Glutamatergic neuron (in vitro differentiated cells): ENCODE measurements around the gene FNDC3B. TPM values are rescaled to one million over a fixed set of nuclear protein-coding genes. Genes with fewer than 3 reads are reported as not detected.

ENCODE experiments used
- DNase-seq: peaks from one replicate; pipeline ENCODE4 v3.0.0; 2022
- H3K27ac Mint-ChIP-seq: one replicate; pipeline ENCODE4 v1.8.0; 2020; ENCODE audit warnings: mild to moderate bottlenecking, mixed read lengths, inconsistent platforms; ENCODE audit not compliant: unreplicated experiment
- H3K27me3 Mint-ChIP-seq: one replicate; pipeline ENCODE4 v1.8.0; 2020; ENCODE audit warnings: mild to moderate bottlenecking, moderate library complexity, mixed read lengths, inconsistent platforms; ENCODE audit not compliant: unreplicated experiment
- H3K36me3 Mint-ChIP-seq: one replicate; pipeline ENCODE4 v1.8.0; 2020; ENCODE audit warnings: mild to moderate bottlenecking, mixed read lengths, inconsistent platforms; ENCODE audit not compliant: unreplicated experiment
- H3K4me1 Mint-ChIP-seq: one replicate; pipeline ENCODE4 v1.8.0; 2020; ENCODE audit warnings: mild to moderate bottlenecking, low read depth, mixed read lengths, inconsistent platforms; ENCODE audit not compliant: unreplicated experiment
- H3K4me3 Mint-ChIP-seq: one replicate; pipeline ENCODE4 v1.8.0; 2020; ENCODE audit warnings: mild to moderate bottlenecking, mixed read lengths, inconsistent platforms; ENCODE audit not compliant: unreplicated experiment
- H3K9me3 Mint-ChIP-seq: one replicate; pipeline ENCODE4 v1.8.0; 2020; ENCODE audit warnings: mild to moderate bottlenecking, moderate library complexity, mixed read lengths, inconsistent platforms; ENCODE audit not compliant: unreplicated experiment
- CTCF ChIP-seq: fragments of 200-600 bp; sonication (generic); IDR thresholded peaks from one replicate; pipeline ENCODE4 v1.5.0; 2021; ENCODE audit not compliant: partially characterized antibody, unreplicated experiment
- total RNA-seq: library from RNA; stranded (reverse); fragmentation: NEBNext Ultra II Directional; extraction: Animal tissue kit (Norgen Biotek cat#: 25700); gene quantifications from one replicate; pipeline ENCODE4 v1.2.1, GENCODE V29; 2021; ENCODE audit not compliant: unreplicated experiment

Gene FNDC3B
- total RNA-seq, 1 donor from 2014 or later = 11.7 TPM

GRCh38 chr3:172179680-172180399 lies 140.5 kb downstream of the FNDC3B start:
- Mint-ChIP-seq H3K4me1 (peaks cover 5% of the 10 kb centered on the region), H3K27ac (peak overlapping the region; percentile 7), H3K4me3 (no peak overlapping the region), H3K27me3 (peaks cover 5% of the 10 kb centered on the region), H3K9me3 (no peaks in the 10 kb centered on the region), H3K36me3 (no peaks in the 10 kb centered on the region)
- DNase-seq = no peak
- no peak for TF ChIP-seq CTCF

GRCh38 chr3:172180473-172180872 lies 141.1 kb downstream of the FNDC3B start:
- Mint-ChIP-seq H3K4me1 (peaks cover 2% of the 10 kb centered on the region), H3K9me3 (no peaks in the 10 kb centered on the region), H3K27ac (no peak overlapping the region), H3K27me3 (peaks cover 5% of the 10 kb centered on the region), H3K4me3 (no peak overlapping the region), H3K36me3 (no peaks in the 10 kb centered on the region)
- no peak for DNase-seq
- no peak for TF ChIP-seq CTCF

GRCh38 chr3:172181932-172182586 lies 142.7 kb downstream of the FNDC3B start:
- TF ChIP-seq CTCF = no peak
- Mint-ChIP-seq H3K4me3 (no peak overlapping the region), H3K27ac (no peak overlapping the region), H3K4me1 (peaks cover 2% of the 10 kb centered on the region), H3K9me3 (no peaks in the 10 kb centered on the region), H3K36me3 (no peaks in the 10 kb centered on the region), H3K27me3 (peaks cover 5% of the 10 kb centered on the region)
- DNase-seq = no peak

GRCh38 chr3:172182797-172183196 lies 143.4 kb downstream of the FNDC3B start:
- H3K27ac Mint-ChIP-seq = no peak overlapping the region
- H3K4me1 Mint-ChIP-seq = peaks cover 2% of the 10 kb centered on the region
- no peak overlapping the region for H3K4me3 Mint-ChIP-seq
- H3K36me3 Mint-ChIP-seq = no peaks in the 10 kb centered on the region
- H3K9me3 Mint-ChIP-seq = no peaks in the 10 kb centered on the region
- DNase-seq = no peak
- TF ChIP-seq CTCF = no peak
- peaks cover 5% of the 10 kb centered on the region for H3K27me3 Mint-ChIP-seq
